Naive thymus-derived CD4-positive, alpha-beta T cell (primary cell): ENCODE data around the gene ITPR3. TPM values are rescaled to one million over a fixed set of nuclear protein-coding genes. Genes with fewer than 3 reads are reported as not detected.
"Not testable (repeated sequence)": the region's sequence is repeated elsewhere in the genome, so short reads cannot be mapped to it uniquely, and the experiment has no call there.

ENCODE experiments used
- ATAC-seq: fragments of 150-1000 bp; cut with Tn5 transposase; 2 replicates; pipeline ENCODE4 v1.10.0; 2021; ENCODE audit warnings: mild to moderate bottlenecking, moderate library complexity
- CTCF ChIA-PET: fragments of 350-600 bp; sonication (Branson Sonifier 250); formaldehyde crosslinking; loops from one replicate; lab custom pipeline; 2021; ENCODE audit warnings: antibody characterized with exemption; lab: Charles Lee
- POLR2A ChIA-PET: fragments of 350-600 bp; sonication (Branson Sonifier 250); formaldehyde crosslinking; loops from one replicate; lab custom pipeline; 2021; ENCODE audit warnings: antibody characterized with exemption, inconsistent platforms; lab: Charles Lee
- DNase-seq, 9 donors: peaks; one replicate each; pipeline versions ENCODE4 v3.0.0 to v3.0.0-alpha.2; 2020 to 2022; ENCODE audit warnings: mixed read lengths in 1 of 9
- H3K27ac ChIP-seq: one replicate; pipeline ENCODE4 v1.7.0; 2013; ENCODE audit warnings: mild to moderate bottlenecking, low read depth, low read length, moderate library complexity
- H3K27me3 ChIP-seq, 2 donors: one replicate each; pipeline ENCODE4 v1.7.0; 2013; ENCODE audit warnings: low read length in 2 of 2, mild to moderate bottlenecking in 2 of 2, moderate library complexity in 2 of 2; ENCODE audit not compliant: control insufficient read depth in 2 of 2, insufficient read depth in 2 of 2
- H3K36me3 ChIP-seq, 3 experiments: 1 replicate in 2 of 3; 2 replicates in 1 of 3; pipeline ENCODE4 v1.7.0; 2013; ENCODE audit warnings: low read length in 3 of 3, mild to moderate bottlenecking in 3 of 3, moderate library complexity in 1 of 3; ENCODE audit not compliant: insufficient read depth in 3 of 3, control insufficient read depth in 2 of 3
- H3K4me1 ChIP-seq, 2 donors: one replicate each; pipeline ENCODE4 v1.7.0; 2013; ENCODE audit warnings: low read length in 2 of 2, mild to moderate bottlenecking in 2 of 2, moderate library complexity in 1 of 2; ENCODE audit not compliant: control insufficient read depth in 2 of 2, insufficient read depth in 2 of 2
- H3K4me3 ChIP-seq: 2 replicates; pipeline ENCODE4 v1.7.0; 2013; ENCODE audit warnings: mild to moderate bottlenecking, low read length
- H3K9me3 ChIP-seq, 3 experiments: 1 replicate in 2 of 3; 2 replicates in 1 of 3; pipeline ENCODE4 v1.7.0; 2013; ENCODE audit warnings: low read length in 3 of 3; ENCODE audit not compliant: control insufficient read depth in 2 of 3
- H3K27ac Mint-ChIP-seq, 9 donors: one replicate each; pipeline ENCODE4 v1.8.0; 2020 to 2022; ENCODE audit warnings: mixed read lengths in 9 of 9, mild to moderate bottlenecking in 8 of 9, moderate library complexity in 5 of 9, inconsistent platforms in 2 of 9
- H3K27me3 Mint-ChIP-seq, 5 donors: one replicate each; pipeline ENCODE4 v1.8.0; 2021 to 2022; ENCODE audit warnings: mixed read lengths in 5 of 5, mild to moderate bottlenecking in 1 of 5
- H3K36me3 Mint-ChIP-seq, 5 donors: one replicate each; pipeline ENCODE4 v1.8.0; 2020 to 2022; ENCODE audit warnings: mixed read lengths in 5 of 5, mild to moderate bottlenecking in 3 of 5, inconsistent platforms in 1 of 5
- H3K4me1 Mint-ChIP-seq, 7 donors: one replicate each; pipeline ENCODE4 v1.8.0; 2020 to 2022; ENCODE audit warnings: mixed read lengths in 7 of 7, mild to moderate bottlenecking in 3 of 7, inconsistent platforms in 1 of 7
- H3K4me3 Mint-ChIP-seq, 10 donors: one replicate each; pipeline ENCODE4 v1.8.0; 2020 to 2022; ENCODE audit warnings: mild to moderate bottlenecking in 10 of 10, mixed read lengths in 10 of 10, moderate library complexity in 6 of 10, inconsistent platforms in 2 of 10
- H3K9me3 Mint-ChIP-seq, 11 donors: one replicate each; pipeline ENCODE4 v1.8.0; 2020 to 2022; ENCODE audit warnings: mixed read lengths in 11 of 11, mild to moderate bottlenecking in 4 of 11, inconsistent platforms in 1 of 11, moderate library complexity in 1 of 11
- intact Hi-C, 2 donors: fragments of 100-400 bp; cut with micrococcal nuclease; formaldehyde crosslinking; loops; one replicate each; pipeline ENCODE4 v1.15.1; 2023
- polyA plus RNA-seq, 2 donors: library from polyadenylated mRNA; unstranded; fragments of 300-500 nt; fragmentation: Illumina TruSeq; gene quantifications; one replicate each; pipeline ENCODE4 v1.2.3, GENCODE V29; 2021
- total RNA-seq, 6 experiments: library from RNA in 5 of 6; stranded (reverse) in 5 of 6; gene quantifications; 1 replicate in 5 of 6; 2 replicates in 1 of 6; pipeline ENCODE4 v1.2.3 and lab custom pipeline; 2021 to 2026

The ITPR3 gene
- total and polyA plus RNA-seq, 7 experiments from 2014 or later: 1.7 to 65.7 (median 41.4) TPM

- Mint-ChIP-seq H3K9me3 (no peaks in the 10 kb centered on the region), H3K27me3 (peaks cover 0 to 4% (median 0%) of the 10 kb centered on the region in 5 donors), H3K4me3 (peak overlapping the region; percentile 75 to 89 (median 86)), H3K27ac (peak overlapping the region; percentile 11 to 98 (median 93)), H3K4me1 (peaks cover 16 to 34% (median 24%) of the 10 kb centered on the region in 7 donors), H3K36me3 (peaks cover 0 to 2% (median 0%) of the 10 kb centered on the region in 5 donors)
- no peaks in the 10 kb centered on the region for H3K36me3 ChIP-seq
- peak overlapping the region; percentile 66 for H3K27ac ChIP-seq
- no peaks in the 10 kb centered on the region for H3K27me3 ChIP-seq
- intact Hi-C loops: loop anchor here in 1 of 2 donors (1.0 to 2.0 kb wide), 4 partner anchors 15 to 77 kb away; partner anchors contain the start of gene ITPR3
- ATAC-seq (peak; percentile 4), DNase-seq (no peak)
- no peak overlapping the region for H3K4me3 ChIP-seq
- no peaks in the 10 kb centered on the region for H3K9me3 ChIP-seq
- POLR2A ChIA-PET: interaction anchor here (0.8 to 2.9 kb wide), 9 partner anchors 15 to 175 kb away, joined by 3 to 19 read pairs (median 6); partner anchors contain the start of genes CUTA, ITPR3 and ZBTB9
- H3K4me1 ChIP-seq: peaks cover 5% of the 10 kb centered on the region in 2 donors
- CTCF ChIA-PET: interaction anchor here (1.9 to 2.1 kb wide), 2 partner anchors 101 to 108 kb away, joined by 6 to 14 read pairs; no protein-coding TSS in a partner anchor
Measured at GRCh38 chr6:33592280-33592594, 28.9 kb upstream of the ITPR3 start.

- peaks cover 0 to 2% (median 0%) of the 10 kb centered on the region in 5 donors for H3K36me3 Mint-ChIP-seq
- POLR2A ChIA-PET: interaction anchor here (0.6 to 2.9 kb wide), 10 partner anchors 14 to 175 kb away, joined by 3 to 19 read pairs (median 4); partner anchors contain the start of genes CUTA, ITPR3 and ZBTB9
- Histone ChIP-seq H3K9me3 (no peaks in the 10 kb centered on the region), H3K27ac (peak overlapping the region; percentile 66), H3K27me3 (no peaks in the 10 kb centered on the region), H3K4me3 (peak overlapping the region; percentile 60), H3K4me1 (peaks cover 5 to 6% of the 10 kb centered on the region in 2 donors), H3K36me3 (no peaks in the 10 kb centered on the region)
- CTCF ChIA-PET: interaction anchor here (1.9 to 2.1 kb wide), 2 partner anchors 101 to 108 kb away, joined by 6 to 14 read pairs; no protein-coding TSS in a partner anchor
- peak overlapping the region; percentile 80 to 98 (median 93) for H3K27ac Mint-ChIP-seq
- peak overlapping the region; percentile 75 to 89 (median 86) for H3K4me3 Mint-ChIP-seq
- peak; percentile 28 to 72 (median 48) for DNase-seq
- peak; percentile 69 for ATAC-seq
- no peaks in the 10 kb centered on the region for H3K9me3 Mint-ChIP-seq
- peaks cover 0 to 4% (median 0%) of the 10 kb centered on the region in 5 donors for H3K27me3 Mint-ChIP-seq
- intact Hi-C loops: loop anchor here in 1 of 2 donors (1.0 to 2.0 kb wide), 4 partner anchors 14 to 76 kb away; partner anchors contain the start of gene ITPR3
- peaks cover 16 to 40% (median 29%) of the 10 kb centered on the region in 7 donors for H3K4me1 Mint-ChIP-seq
Measured at GRCh38 chr6:33592595-33593413, 28.3 kb upstream of the ITPR3 start.

GRCh38 chr6:33593414-33593727 lies 27.8 kb upstream of the ITPR3 start:
- CTCF ChIA-PET: no interaction called here
- peaks cover 16 to 44% (median 30%) of the 10 kb centered on the region in 7 donors for H3K4me1 Mint-ChIP-seq
- H3K4me1 ChIP-seq: peaks cover 5 to 11% of the 10 kb centered on the region in 2 donors

GRCh38 chr6:33595001-33595846 lies 25.9 kb upstream of the ITPR3 start:
- POLR2A ChIA-PET: interaction anchor here (0.5 to 1.2 kb wide), 4 partner anchors 12 to 32 kb away, joined by 3 to 4 read pairs (median 4); no protein-coding TSS in a partner anchor
- Mint-ChIP-seq H3K9me3 (no peaks in the 10 kb centered on the region), H3K4me3 (peak overlapping the region in 6 of 10 donors; percentile 23 to 53 (median 40)), H3K27me3 (peaks cover 0 to 6% (median 0%) of the 10 kb centered on the region in 5 donors), H3K36me3 (peaks cover 0 to 2% (median 0%) of the 10 kb centered on the region in 5 donors), H3K4me1 (peaks cover 16 to 56% (median 41%) of the 10 kb centered on the region in 7 donors), H3K27ac (peak overlapping the region in 2 of 9 donors; percentile 58 to 70)
- Histone ChIP-seq H3K36me3 (no peaks in the 10 kb centered on the region), H3K4me1 (peaks cover 5 to 17% of the 10 kb centered on the region in 2 donors), H3K9me3 (no peaks in the 10 kb centered on the region), H3K27ac (no peak overlapping the region), H3K27me3 (no peaks in the 10 kb centered on the region), H3K4me3 (no peak overlapping the region)
- CTCF ChIA-PET: interaction anchor here (0.7 to 1.2 kb wide), 3 partner anchors 20 to 445 kb away, joined by 3 to 5 read pairs (median 3); partner anchors contain the start of gene UQCC2
- no peak for DNase-seq
- no peak for ATAC-seq
- intact Hi-C loops: no loop called here

More at GRCh38 chr6:33593414-33593727, 27.8 kb upstream of the ITPR3 start:
- H3K27me3 Mint-ChIP-seq: peaks cover 0 to 4% (median 0%) of the 10 kb centered on the region in 5 donors
- Histone ChIP-seq H3K4me3 (peak overlapping the region; percentile 60), H3K36me3 (no peaks in the 10 kb centered on the region), H3K9me3 (no peaks in the 10 kb centered on the region), H3K27ac (peak overlapping the region; percentile 66), H3K27me3 (no peaks in the 10 kb centered on the region)
- H3K27ac Mint-ChIP-seq: peak overlapping the region; percentile 80 to 98 (median 93)
- H3K36me3 Mint-ChIP-seq: peaks cover 0 to 2% (median 0%) of the 10 kb centered on the region in 5 donors
- intact Hi-C loops: loop anchor here in 1 of 2 donors (2.0 kb wide), 1 partner anchor 13 kb away; no protein-coding TSS in a partner anchor
- POLR2A ChIA-PET: interaction anchor here (0.6 to 2.9 kb wide), 4 partner anchors 29 to 151 kb away, joined by 3 to 19 read pairs (median 6); partner anchors contain the start of gene ITPR3
- peak overlapping the region; percentile 75 to 89 (median 86) for H3K4me3 Mint-ChIP-seq
- DNase-seq (no peak), ATAC-seq (no peak)
- H3K9me3 Mint-ChIP-seq: no peaks in the 10 kb centered on the region

- H3K9me3 ChIP-seq, CTCF ChIA-PET, ATAC-seq, H3K27ac ChIP-seq, H3K27me3 ChIP-seq, H3K9me3 Mint-ChIP-seq, H3K4me3 ChIP-seq, H3K36me3 Mint-ChIP-seq, intact Hi-C loops, DNase-seq, H3K36me3 ChIP-seq: not testable (repeated sequence)
- Mint-ChIP-seq H3K4me3 (peak overlapping the region in 3 of 10 donors; percentile 25 to 52 (median 29)), H3K27ac (peak overlapping the region in 5 of 9 donors; percentile 46 to 76 (median 68)), H3K27me3 (peaks cover 0 to 12% (median 0%) of the 10 kb centered on the region in 5 donors), H3K4me1 (peaks cover 14 to 58% (median 41%) of the 10 kb centered on the region in 7 donors)
- POLR2A ChIA-PET: interaction anchor here (0.9 kb wide), 1 partner anchor 24 kb away, joined by 3 read pairs; the partner anchor contains the start of gene ITPR3
- H3K4me1 ChIP-seq: peaks cover 5 to 17% of the 10 kb centered on the region in 2 donors
Measured at GRCh38 chr6:33596894-33597293, 24.2 kb upstream of the ITPR3 start.
